ENCODE results near the gene MIR17HG. TPM values are rescaled to one million over a fixed set of nuclear protein-coding genes. Genes with fewer than 3 reads are reported as not detected.

Gene MIR17HG
- total RNA-seq, 1 experiment from 2014 or later: 5.5 TPM

DNA sequence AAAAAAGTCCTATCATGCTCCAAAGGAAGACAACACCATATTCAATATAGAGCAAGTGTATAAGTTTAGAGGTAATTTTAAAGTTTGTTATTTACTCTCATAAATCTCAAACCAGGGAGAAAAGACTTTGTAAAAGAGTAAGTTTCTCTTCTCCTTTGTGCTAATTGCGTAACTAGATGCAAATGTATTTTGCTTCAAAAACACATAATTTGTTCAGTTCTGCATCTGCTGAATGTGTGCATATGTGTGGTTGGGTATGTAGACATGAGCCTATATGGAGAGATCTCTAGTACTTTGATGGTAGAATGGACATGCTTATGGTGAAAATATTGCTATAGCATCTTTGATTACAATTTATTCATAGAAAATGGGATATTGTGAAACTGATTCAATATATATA is 17.8 kb upstream of the MIR17HG start:
- no peaks in the 10 kb centered on the region for H3K9me2 ChIP-seq (replicated peaks; ENCODE audit: low read length)
- no peak for DNase-seq
- no peak overlapping the region for H3K27ac ChIP-seq (ENCODE audit: low read length)
- H4K20me1 ChIP-seq (ENCODE audit: low read length): no peaks in the 10 kb centered on the region
- no peak overlapping the region for H2AFZ ChIP-seq (ENCODE audit: low read length)
- intact Hi-C loops (cut with micrococcal nuclease): no loop called here
- POLR2A ChIA-PET (ENCODE audit: unreplicated experiment): no interaction called here
- no peaks in the 10 kb centered on the region for H3F3A ChIP-seq (ENCODE audit: low read length, unreplicated experiment)
- no TSS peak for BruUV-seq (replicated peaks)
- no peaks in the 10 kb centered on the region for H3K79me2 ChIP-seq (ENCODE audit: low read length)
- H3K27me3 ChIP-seq (ENCODE audit: low read length): peaks cover 13% of the 10 kb centered on the region; the same call in 1 of the 2 replicates
- no peak for ATAC-seq
- H3K36me3 ChIP-seq (ENCODE audit: low read depth, low read length): no peaks in the 10 kb centered on the region
- CTCF ChIA-PET: no interaction called here
- no peak overlapping the region for H3K4me3 ChIP-seq (ENCODE audit: low read length)
- TF ChIP-seq, protein P1, sequence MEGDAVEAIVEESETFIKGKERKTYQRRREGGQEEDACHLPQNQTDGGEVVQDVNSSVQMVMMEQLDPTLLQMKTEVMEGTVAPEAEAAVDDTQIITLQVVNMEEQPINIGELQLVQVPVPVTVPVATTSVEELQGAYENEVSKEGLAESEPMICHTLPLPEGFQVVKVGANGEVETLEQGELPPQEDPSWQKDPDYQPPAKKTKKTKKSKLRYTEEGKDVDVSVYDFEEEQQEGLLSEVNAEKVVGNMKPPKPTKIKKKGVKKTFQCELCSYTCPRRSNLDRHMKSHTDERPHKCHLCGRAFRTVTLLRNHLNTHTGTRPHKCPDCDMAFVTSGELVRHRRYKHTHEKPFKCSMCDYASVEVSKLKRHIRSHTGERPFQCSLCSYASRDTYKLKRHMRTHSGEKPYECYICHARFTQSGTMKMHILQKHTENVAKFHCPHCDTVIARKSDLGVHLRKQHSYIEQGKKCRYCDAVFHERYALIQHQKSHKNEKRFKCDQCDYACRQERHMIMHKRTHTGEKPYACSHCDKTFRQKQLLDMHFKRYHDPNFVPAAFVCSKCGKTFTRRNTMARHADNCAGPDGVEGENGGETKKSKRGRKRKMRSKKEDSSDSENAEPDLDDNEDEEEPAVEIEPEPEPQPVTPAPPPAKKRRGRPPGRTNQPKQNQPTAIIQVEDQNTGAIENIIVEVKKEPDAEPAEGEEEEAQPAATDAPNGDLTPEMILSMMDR (conservative IDR thresholded peaks at IDR 0.05; ENCODE audit: low read depth, low read length): no peak
- no peak for TF ChIP-seq EZH2phosphoT487 (IDR thresholded peaks at IDR 0.05; ENCODE audit: borderline replicate concordance, low read length)
- no peak for TF ChIP-seq EZH2 (IDR thresholded peaks at IDR 0.05; ENCODE audit: low read length, unreplicated experiment)
- H3K4me1 ChIP-seq (ENCODE audit: insufficient read depth, low read length): 0 out of 2 replicates have a peak, but pooled peaks cover 3% of the 10 kb centered on the region
- no peaks in the 10 kb centered on the region for H3K9me3 ChIP-seq (ENCODE audit: low read length)
- no peak overlapping the region for H3K9ac ChIP-seq (ENCODE audit: low read length)
- no peak overlapping the region for H3K4me2 ChIP-seq (ENCODE audit: low read length)

DNA sequence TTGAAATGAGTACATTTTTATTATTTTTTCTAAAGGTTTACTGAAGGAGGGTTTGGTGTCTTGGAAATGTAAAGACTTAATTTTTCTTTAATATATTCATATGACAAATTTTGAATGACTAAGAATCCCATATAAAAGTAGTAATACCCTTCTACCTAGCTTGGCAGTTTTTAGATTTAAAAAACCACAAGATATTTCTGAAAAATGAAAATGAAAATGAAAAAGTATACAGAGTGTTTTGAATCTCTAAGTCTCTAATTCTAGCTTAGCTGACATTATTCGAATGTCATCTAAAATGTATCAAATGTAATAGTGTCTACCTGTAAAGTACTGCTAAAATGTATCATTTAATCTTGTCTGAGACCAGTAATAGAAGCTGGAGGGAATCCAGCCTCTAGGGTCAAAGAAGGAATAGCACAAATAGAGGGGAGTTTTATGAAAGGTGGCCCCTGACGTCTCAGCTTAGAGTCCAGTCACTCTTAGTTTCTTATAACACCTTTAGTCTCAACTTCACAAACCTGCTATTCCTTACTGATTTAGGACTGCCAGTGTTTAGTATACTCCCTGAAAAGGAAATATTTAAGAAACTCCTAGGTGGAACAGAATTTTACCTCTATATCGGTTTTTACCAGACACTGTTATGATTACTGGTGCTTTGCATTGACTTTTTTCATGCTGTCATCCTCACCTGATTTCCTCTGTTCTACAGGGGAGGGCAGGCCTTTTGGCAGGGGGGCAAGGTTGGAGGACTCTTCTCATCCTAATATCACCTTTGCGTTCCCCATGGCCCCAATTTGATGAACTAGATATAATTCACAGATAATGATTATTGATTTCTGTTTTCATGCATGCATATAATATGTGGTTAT is 16.2 kb upstream of the MIR17HG start:
- intact Hi-C loops (cut with micrococcal nuclease): no loop called here

More for the DNA sequence above, 16.2 kb upstream of the MIR17HG start:
- peaks cover 13% of the 10 kb centered on the region; the same call in 1 of the 2 replicates for H3K27me3 ChIP-seq (ENCODE audit: low read length)
- no peaks in the 10 kb centered on the region for H3K79me2 ChIP-seq (ENCODE audit: low read length)
- TF ChIP-seq, protein P1 (conservative IDR thresholded peaks at IDR 0.05; ENCODE audit: low read depth, low read length): no peak
- TF ChIP-seq EZH2 (IDR thresholded peaks at IDR 0.05; ENCODE audit: low read length, unreplicated experiment) (no peak), EZH2phosphoT487 (IDR thresholded peaks at IDR 0.05; ENCODE audit: borderline replicate concordance, low read length) (no peak)
- no peaks in the 10 kb centered on the region for H3K36me3 ChIP-seq (ENCODE audit: low read depth, low read length)
- no peak overlapping the region for H3K4me2 ChIP-seq (ENCODE audit: low read length)
- no peak overlapping the region for H3K4me3 ChIP-seq (ENCODE audit: low read length)
- H2AFZ ChIP-seq (ENCODE audit: low read length): no peak overlapping the region
- ATAC-seq (no peak), DNase-seq (no peak)
- no peaks in the 10 kb centered on the region for H3K4me1 ChIP-seq (ENCODE audit: insufficient read depth, low read length)
- H3K9me3 ChIP-seq (ENCODE audit: low read length): no peaks in the 10 kb centered on the region
- H3K9me2 ChIP-seq (replicated peaks; ENCODE audit: low read length): no peaks in the 10 kb centered on the region
- ChIA-PET POLR2A (ENCODE audit: unreplicated experiment) (interaction anchor here (0.6 kb wide), 1 partner anchor 15 kb away, joined by 3 read pairs; no protein-coding TSS in a partner anchor), CTCF (no interaction called here)
- no peaks in the 10 kb centered on the region for H3F3A ChIP-seq (ENCODE audit: low read length, unreplicated experiment)
- no TSS peak for BruUV-seq (replicated peaks)
- H4K20me1 ChIP-seq (ENCODE audit: low read length): no peaks in the 10 kb centered on the region
- H3K27ac ChIP-seq (ENCODE audit: low read length): no peak overlapping the region
- H3K9ac ChIP-seq (ENCODE audit: low read length): no peak overlapping the region
